Glutamatergic neuron (in vitro differentiated cells): ENCODE results near the gene TRAIP. TPM values are rescaled to one million over a fixed set of nuclear protein-coding genes. Genes with fewer than 3 reads are reported as not detected.

Experiments used
- DNase-seq: peaks from one replicate; pipeline ENCODE4 v3.0.0; 2022
- H3K27ac Mint-ChIP-seq: one replicate; pipeline ENCODE4 v1.8.0; 2020; ENCODE audit warnings: mild to moderate bottlenecking, mixed read lengths, inconsistent platforms; ENCODE audit not compliant: unreplicated experiment
- H3K27me3 Mint-ChIP-seq: one replicate; pipeline ENCODE4 v1.8.0; 2020; ENCODE audit warnings: mild to moderate bottlenecking, moderate library complexity, mixed read lengths, inconsistent platforms; ENCODE audit not compliant: unreplicated experiment
- H3K36me3 Mint-ChIP-seq: one replicate; pipeline ENCODE4 v1.8.0; 2020; ENCODE audit warnings: mild to moderate bottlenecking, mixed read lengths, inconsistent platforms; ENCODE audit not compliant: unreplicated experiment
- H3K4me1 Mint-ChIP-seq: one replicate; pipeline ENCODE4 v1.8.0; 2020; ENCODE audit warnings: mild to moderate bottlenecking, low read depth, mixed read lengths, inconsistent platforms; ENCODE audit not compliant: unreplicated experiment
- H3K4me3 Mint-ChIP-seq: one replicate; pipeline ENCODE4 v1.8.0; 2020; ENCODE audit warnings: mild to moderate bottlenecking, mixed read lengths, inconsistent platforms; ENCODE audit not compliant: unreplicated experiment
- H3K9me3 Mint-ChIP-seq: one replicate; pipeline ENCODE4 v1.8.0; 2020; ENCODE audit warnings: mild to moderate bottlenecking, moderate library complexity, mixed read lengths, inconsistent platforms; ENCODE audit not compliant: unreplicated experiment
- CTCF ChIP-seq: fragments of 200-600 bp; sonication (generic); IDR thresholded peaks from one replicate; pipeline ENCODE4 v1.5.0; 2021; ENCODE audit not compliant: partially characterized antibody, unreplicated experiment
- total RNA-seq: library from RNA; stranded (reverse); fragmentation: NEBNext Ultra II Directional; extraction: Animal tissue kit (Norgen Biotek cat#: 25700); gene quantifications from one replicate; pipeline ENCODE4 v1.2.1, GENCODE V29; 2021; ENCODE audit not compliant: unreplicated experiment

TRAIP gene
- total RNA-seq, 1 donor from 2014 or later: 11.3 TPM

- Mint-ChIP-seq H3K27ac (no peak overlapping the region), H3K4me3 (no peak overlapping the region), H3K9me3 (peaks cover 10% of the 10 kb centered on the region), H3K36me3 (no peaks in the 10 kb centered on the region), H3K27me3 (peaks cover 16% of the 10 kb centered on the region), H3K4me1 (peaks cover 18% of the 10 kb centered on the region)
- no peak for DNase-seq
- TF ChIP-seq CTCF: no peak
Observed at GRCh38 chr3:49873623-49874022, 17.3 kb upstream of the TRAIP start.

GRCh38 chr3:49872801-49873281, 16.5 kb upstream of the TRAIP start:
- H3K9me3 Mint-ChIP-seq: peaks cover 11% of the 10 kb centered on the region

GRCh38 chr3:49871531-49872153, 15.3 kb upstream of the TRAIP start:
- Mint-ChIP-seq H3K4me1 (peaks cover 23% of the 10 kb centered on the region), H3K9me3 (peaks cover 17% of the 10 kb centered on the region), H3K36me3 (no peaks in the 10 kb centered on the region), H3K27me3 (peaks cover 20% of the 10 kb centered on the region), H3K4me3 (no peak overlapping the region), H3K27ac (peak overlapping the region; percentile 55)
- DNase-seq: no peak
- no peak for TF ChIP-seq CTCF

More at GRCh38 chr3:49872801-49873281, 16.5 kb upstream of the TRAIP start:
- H3K4me1 Mint-ChIP-seq: peaks cover 16% of the 10 kb centered on the region
- H3K36me3 Mint-ChIP-seq: no peaks in the 10 kb centered on the region
- no peak for DNase-seq
- H3K27ac Mint-ChIP-seq: no peak overlapping the region
- no peak overlapping the region for H3K4me3 Mint-ChIP-seq
- TF ChIP-seq CTCF: no peak
- H3K27me3 Mint-ChIP-seq: peaks cover 16% of the 10 kb centered on the region

DNA sequence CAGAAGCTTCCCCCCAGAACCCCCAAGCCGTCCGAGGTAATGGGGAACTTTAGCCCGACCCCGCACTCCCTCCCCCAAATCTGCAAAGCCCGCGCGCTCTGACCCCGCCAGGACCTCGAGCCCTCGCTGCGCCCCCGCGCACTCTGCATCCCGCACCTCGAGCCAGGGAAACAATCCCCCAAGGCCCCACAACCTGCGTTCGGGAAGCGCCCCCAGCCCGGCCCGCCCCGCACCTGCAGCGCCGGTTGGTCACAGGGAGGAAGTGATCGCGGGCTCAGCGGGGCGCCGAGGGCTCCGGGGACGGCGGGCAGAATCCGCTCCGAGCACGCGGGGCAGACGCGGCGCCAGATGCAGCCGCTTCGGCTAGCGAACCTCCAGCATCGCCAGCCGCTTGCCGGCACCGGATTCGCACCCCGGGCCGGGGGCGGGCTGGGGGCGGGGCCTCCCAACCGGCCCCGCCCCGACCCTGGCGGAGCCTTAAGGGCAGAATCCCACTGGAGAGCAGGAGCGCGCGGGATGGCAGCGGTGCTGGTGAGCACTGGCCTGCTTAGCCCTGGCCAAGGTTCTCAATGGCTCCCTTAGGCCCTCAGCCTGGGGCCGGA, 13.3 kb upstream of the TRAIP start, which contains the start of gene CAMKV:
CAMKV (minus strand) TSS at position 382 of the 602 bp plus-strand sequence. CDS start 7,518 bp downstream, outside the sequence.
- peaks cover 15% of the 10 kb centered on the region for H3K27me3 Mint-ChIP-seq
- peak within 1 kb of the TSS; percentile 100 for H3K27ac Mint-ChIP-seq
- DNase-seq: peak; percentile 81
- peaks cover 13% of the 10 kb centered on the region for H3K9me3 Mint-ChIP-seq
- peaks cover 32% of the 10 kb centered on the region for H3K4me1 Mint-ChIP-seq
- H3K36me3 Mint-ChIP-seq: no peaks in the 10 kb centered on the region
- H3K4me3 Mint-ChIP-seq: peak within 1 kb of the TSS; percentile 99
- no peak for TF ChIP-seq CTCF

- Mint-ChIP-seq H3K4me1 (peaks cover 35% of the 10 kb centered on the region), H3K4me3 (peak overlapping the region; percentile 99)
Observed at GRCh38 chr3:49868862-49869466, 12.6 kb upstream of the TRAIP start.

More at GRCh38 chr3:49868862-49869466, 12.6 kb upstream of the TRAIP start:
- peak; percentile 77 for DNase-seq
- no peak for TF ChIP-seq CTCF
- Mint-ChIP-seq H3K27ac (peak overlapping the region; percentile 100), H3K36me3 (no peaks in the 10 kb centered on the region), H3K27me3 (peaks cover 15% of the 10 kb centered on the region), H3K9me3 (peaks cover 14% of the 10 kb centered on the region)
